ENCODE results near the gene PRUNE2.
"Not testable (repeated sequence)": the region's sequence is repeated elsewhere in the genome, so short reads cannot be mapped to it uniquely, and the experiment has no call there.

- not testable (repeated sequence) for TF ChIP-seq HDGF (IDR thresholded peaks at IDR 0.05; ENCODE audit: borderline replicate concordance); NFRKB (IDR thresholded peaks at IDR 0.05); FOXM1 (IDR thresholded peaks at IDR 0.05; ENCODE audit: borderline replicate concordance); FOXA1 (IDR thresholded peaks at IDR 0.05); LEF1 (IDR thresholded peaks at IDR 0.05; ENCODE audit: borderline replicate concordance); FOXK2 (IDR thresholded peaks at IDR 0.05); ELF4 (IDR thresholded peaks at IDR 0.05); PKNOX1 (IDR thresholded peaks at IDR 0.05); SP1 (IDR thresholded peaks at IDR 0.05); TARDBP (IDR thresholded peaks at IDR 0.05)
Observed at GRCh38 chr9:76593961-76594735, 311.8 kb downstream of the PRUNE2 start.

All from HEK293T (cell line).